ENCODE measurements around the gene OR2F1.

The OR2F1 gene

DNA sequence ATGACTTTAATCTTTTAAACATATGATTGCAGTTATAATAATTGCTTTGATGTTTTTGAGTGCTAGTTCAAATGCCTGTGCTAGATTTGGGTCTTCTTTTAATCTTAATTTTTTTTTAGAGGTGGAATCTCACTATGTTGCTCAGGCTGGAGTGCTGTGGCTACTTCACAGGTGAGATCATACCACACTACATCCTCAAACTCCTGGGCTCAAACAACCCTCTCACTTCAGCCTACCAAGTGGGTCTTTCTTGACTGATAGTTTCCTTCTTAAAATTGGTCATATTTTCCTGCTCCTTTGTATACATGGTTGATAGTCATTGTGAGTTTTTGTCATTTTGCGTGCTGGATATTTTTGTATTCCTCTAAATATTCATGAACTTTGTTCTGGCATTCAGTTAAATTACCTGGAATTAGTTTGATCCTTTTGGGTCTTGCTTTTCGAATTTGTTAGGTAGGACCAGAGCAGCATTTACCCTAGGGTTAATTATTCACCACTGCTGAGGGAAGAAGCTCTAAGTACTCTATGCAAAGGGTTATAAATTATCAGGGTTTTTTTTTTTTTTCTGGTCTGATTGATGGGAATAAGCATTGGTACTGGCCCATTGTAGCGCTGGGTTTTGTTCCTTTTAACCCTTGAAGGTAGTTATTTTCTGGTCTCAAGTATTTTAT, 40.6 kb upstream of the OR2F1 start:
- DNase-seq (ENCODE audit: low spot score): no peak
- TF ChIP-seq, protein P1, sequence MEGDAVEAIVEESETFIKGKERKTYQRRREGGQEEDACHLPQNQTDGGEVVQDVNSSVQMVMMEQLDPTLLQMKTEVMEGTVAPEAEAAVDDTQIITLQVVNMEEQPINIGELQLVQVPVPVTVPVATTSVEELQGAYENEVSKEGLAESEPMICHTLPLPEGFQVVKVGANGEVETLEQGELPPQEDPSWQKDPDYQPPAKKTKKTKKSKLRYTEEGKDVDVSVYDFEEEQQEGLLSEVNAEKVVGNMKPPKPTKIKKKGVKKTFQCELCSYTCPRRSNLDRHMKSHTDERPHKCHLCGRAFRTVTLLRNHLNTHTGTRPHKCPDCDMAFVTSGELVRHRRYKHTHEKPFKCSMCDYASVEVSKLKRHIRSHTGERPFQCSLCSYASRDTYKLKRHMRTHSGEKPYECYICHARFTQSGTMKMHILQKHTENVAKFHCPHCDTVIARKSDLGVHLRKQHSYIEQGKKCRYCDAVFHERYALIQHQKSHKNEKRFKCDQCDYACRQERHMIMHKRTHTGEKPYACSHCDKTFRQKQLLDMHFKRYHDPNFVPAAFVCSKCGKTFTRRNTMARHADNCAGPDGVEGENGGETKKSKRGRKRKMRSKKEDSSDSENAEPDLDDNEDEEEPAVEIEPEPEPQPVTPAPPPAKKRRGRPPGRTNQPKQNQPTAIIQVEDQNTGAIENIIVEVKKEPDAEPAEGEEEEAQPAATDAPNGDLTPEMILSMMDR (IDR thresholded peaks at IDR 0.05; ENCODE audit: extremely low read depth, missing control alignments): no peak

DNA sequence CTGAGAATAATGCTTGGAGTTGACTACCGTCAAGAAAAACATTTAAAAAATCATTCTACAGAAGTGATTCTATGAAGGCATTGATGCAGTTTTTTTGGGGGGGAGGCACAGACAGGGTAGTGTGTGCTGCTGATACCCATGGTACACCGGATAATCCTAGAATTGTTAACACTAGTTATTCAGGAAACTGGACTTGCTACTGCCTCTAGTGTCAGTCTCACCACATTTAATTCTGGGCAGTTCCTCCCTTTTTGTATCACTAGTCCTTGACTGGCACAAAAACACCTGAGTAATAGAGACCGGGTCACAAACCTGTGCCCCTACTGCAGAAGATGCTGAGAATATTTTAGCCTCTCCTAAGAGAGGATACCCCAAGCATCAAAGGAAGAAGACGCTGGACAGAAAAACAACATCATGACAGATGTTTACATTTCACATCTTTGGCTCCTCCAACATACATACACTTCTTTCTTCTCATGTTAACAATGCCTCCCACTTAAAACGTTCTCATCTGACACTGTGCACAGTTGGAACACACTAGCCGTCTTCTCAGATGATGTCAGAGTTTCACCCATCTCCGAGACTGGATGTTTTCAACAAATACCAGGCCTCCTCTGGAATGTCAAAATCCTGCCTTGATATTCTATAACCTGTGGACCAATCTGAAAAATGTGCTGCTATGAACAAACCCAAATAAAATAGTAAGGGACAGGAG, 39.5 kb upstream of the OR2F1 start:
- DNase-seq (ENCODE audit: low spot score): no peak
- TF ChIP-seq, protein P1 (IDR thresholded peaks at IDR 0.05; ENCODE audit: extremely low read depth, missing control alignments): no peak

DNA sequence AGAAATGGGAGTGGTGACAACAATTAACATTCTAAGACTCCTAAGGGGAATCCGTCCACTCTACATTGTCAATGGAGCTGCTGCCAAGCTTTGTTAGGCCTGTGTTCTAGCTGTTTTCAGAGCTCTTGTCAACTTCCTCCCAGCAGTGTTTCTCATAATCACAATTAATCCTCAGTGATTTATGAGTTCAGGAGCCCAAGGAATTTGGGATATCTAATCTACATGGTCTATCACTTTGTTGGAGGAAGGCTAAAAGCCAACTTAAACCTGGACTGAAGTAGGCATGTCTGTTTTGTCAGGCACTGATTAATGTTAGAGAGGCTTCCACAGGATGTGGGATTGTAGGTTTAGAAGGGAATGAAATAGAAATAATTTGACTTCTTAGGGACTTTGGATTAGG, 29.8 kb upstream of the OR2F1 start:
- DNase-seq (ENCODE audit: low spot score): no peak
- TF ChIP-seq, protein P1 (IDR thresholded peaks at IDR 0.05; ENCODE audit: extremely low read depth, missing control alignments): no peak

DNA sequence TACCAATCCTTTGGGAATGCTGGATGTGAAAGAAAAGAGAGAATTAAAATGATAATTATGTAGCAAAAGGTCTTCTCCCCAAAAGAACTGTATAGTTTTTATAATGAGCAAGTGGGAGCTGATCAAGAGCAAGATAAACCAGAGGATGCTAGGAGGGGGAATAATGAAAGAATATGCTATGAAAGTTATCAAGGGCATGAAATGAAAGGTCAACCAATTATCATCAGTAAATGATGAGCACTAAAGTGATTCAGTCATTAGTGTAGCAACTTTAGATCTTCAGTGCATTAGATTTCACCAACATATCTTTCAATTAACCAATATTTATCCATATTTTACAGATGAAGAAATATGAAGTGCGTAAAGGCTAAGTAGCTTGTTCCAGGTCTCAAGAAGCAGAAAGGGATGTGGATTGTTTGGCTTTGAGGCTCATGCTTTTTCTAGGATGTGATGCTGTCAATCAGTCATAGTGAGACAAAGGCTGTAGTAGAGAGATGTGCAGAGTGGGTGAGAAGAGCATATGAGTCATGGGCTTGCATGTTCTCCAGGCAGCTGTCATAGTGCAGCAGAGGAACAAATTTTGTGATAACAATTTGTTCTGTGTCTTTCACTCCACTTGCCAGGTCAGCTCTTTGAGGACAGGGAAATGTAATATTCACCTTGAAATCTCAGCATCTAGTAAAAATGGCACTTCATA, 25.3 kb upstream of the OR2F1 start:
- TF ChIP-seq, protein P1 (IDR thresholded peaks at IDR 0.05; ENCODE audit: extremely low read depth, missing control alignments): no peak
- no peak for DNase-seq (ENCODE audit: low spot score)

DNA sequence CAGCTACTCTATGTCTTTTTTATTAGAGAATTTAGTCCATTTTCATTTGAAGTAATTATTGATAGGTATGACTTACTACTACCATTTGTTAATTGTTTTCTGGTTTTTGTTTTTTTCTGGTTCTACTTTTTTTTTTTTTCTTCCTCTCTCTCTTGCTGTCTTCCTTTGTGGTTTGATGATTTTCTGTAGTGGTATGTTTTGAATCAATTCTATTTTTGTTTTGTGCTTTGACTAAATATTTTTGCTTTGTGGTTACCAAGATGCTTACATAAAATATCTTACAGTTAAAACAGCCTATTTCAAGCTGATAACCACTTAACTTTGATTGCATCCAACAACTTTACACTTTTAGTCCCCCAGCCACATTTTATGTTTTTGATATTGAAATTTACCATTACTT, 22.9 kb upstream of the OR2F1 start:
- TF ChIP-seq, protein P1 (IDR thresholded peaks at IDR 0.05; ENCODE audit: extremely low read depth, missing control alignments): no peak
- DNase-seq (ENCODE audit: low spot score): no peak

DNA sequence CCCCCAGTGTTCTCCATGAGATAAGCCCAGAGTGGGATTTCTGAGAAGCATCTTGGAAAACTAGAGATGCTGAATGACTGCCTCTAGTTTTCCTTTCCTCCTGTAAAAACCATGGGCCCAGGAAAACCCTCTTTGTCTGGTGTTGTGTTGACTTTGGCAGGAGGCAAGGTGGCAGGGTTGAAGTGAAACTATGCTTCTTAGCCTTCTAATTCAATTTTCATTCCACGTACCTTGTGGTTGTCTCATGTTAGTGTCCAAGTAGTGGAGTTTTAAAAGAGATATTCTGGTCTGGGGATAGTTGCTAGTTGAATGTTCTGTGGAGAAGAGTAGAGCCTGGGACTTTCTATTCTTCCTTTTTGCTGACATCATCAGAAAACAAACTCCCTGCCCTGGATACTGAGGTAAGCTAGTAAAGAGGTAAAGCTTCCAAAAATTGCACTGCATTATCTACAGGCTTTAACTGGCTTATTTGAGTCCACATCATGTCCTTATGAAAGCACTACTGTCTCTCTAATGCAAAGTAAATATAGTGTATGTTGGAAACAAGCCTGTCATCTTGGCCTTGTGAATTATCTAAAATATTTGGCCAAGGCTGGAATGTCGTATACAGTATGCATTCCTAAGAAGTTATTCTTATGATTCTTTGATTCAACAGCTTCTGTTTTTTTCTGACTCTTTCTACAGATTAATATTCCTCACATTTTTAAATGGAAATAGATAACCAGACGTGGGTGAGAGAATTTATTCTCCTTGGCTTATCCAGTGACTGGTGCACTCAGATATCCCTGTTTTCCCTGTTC, 19.9 kb upstream of the OR2F1 start, which contains the start of gene OR2F2:
Gene OR2F2 (plus strand): TSS at position 708 of the 800 bp plus-strand sequence. CDS start 0 bp downstream, at position 708.
- DNase-seq (ENCODE audit: low spot score): no peak
- TF ChIP-seq, protein P1 (IDR thresholded peaks at IDR 0.05; ENCODE audit: extremely low read depth, missing control alignments): no peak
